Adrenal gland (tissue), 5 donors: ENCODE data around the gene AHDC1.
"Not testable (repeated sequence)": the region's sequence is repeated elsewhere in the genome, so short reads cannot be mapped to it uniquely, and the experiment has no call there.

ENCODE experiments used
- CTCF ChIP-seq, 6 experiments: fragments of 450-650 bp in 4 of 6; fragments of 200-600 bp in 2 of 6; sonication (generic) in 1 of 6; IDR thresholded peaks; 1 replicate in 5 of 6; 2 replicates in 1 of 6; pipeline versions ENCODE4 v1.5.1 to v1.8.0; 2016 to 2021; ENCODE audit warnings: antibody characterized with exemption in 6 of 6, mild to moderate bottlenecking in 2 of 6, moderate library complexity in 1 of 6
- POLR2A ChIP-seq, 2 donors: fragments of 450-650 bp; IDR thresholded peaks; one replicate each; pipeline ENCODE4 v1.6.1; 2017; ENCODE audit warnings: antibody characterized with exemption in 2 of 2, mild to moderate bottlenecking in 2 of 2, moderate library complexity in 1 of 2
- donor health status: DM: no; HTN: no; CAD: no.

- not testable (repeated sequence) for TF ChIP-seq CTCF, POLR2A (IDR thresholded peaks at IDR 0.05)
Observed at GRCh38 chr1:27640514-27640913, 36.6 kb upstream of the AHDC1 start.
